Activated CD4-positive, alpha-beta memory T cell treated with anti-CD3 and anti-CD28 coated beads for 36 hours (primary cell): ENCODE measurements around the gene ABI3BP. TPM values are rescaled to one million over a fixed set of nuclear protein-coding genes. Genes with fewer than 3 reads are reported as not detected.
"Not testable (repeated sequence)": the region's sequence is repeated elsewhere in the genome, so short reads cannot be mapped to it uniquely, and the experiment has no call there.

Experiments used
- CTCF ChIA-PET: fragments of 350-600 bp; sonication (Branson Sonifier 250); formaldehyde crosslinking; loops from one replicate; lab custom pipeline; 2021; ENCODE audit warnings: antibody characterized with exemption, inconsistent platforms; lab: Charles Lee
- POLR2A ChIA-PET: fragments of 350-600 bp; sonication (Branson Sonifier 250); formaldehyde crosslinking; loops from one replicate; lab custom pipeline; 2021; ENCODE audit warnings: antibody characterized with exemption; lab: Charles Lee
- DNase-seq: peaks from one replicate; pipeline ENCODE4 v3.0.0-alpha.2; 2020
- H3K27ac Mint-ChIP-seq: one replicate; pipeline ENCODE4 v1.8.0; 2021; ENCODE audit warnings: mixed read lengths
- H3K27me3 Mint-ChIP-seq: one replicate; pipeline ENCODE4 v1.8.0; 2021; ENCODE audit warnings: mixed read lengths
- H3K36me3 Mint-ChIP-seq: one replicate; pipeline ENCODE4 v1.8.0; 2021; ENCODE audit warnings: mixed read lengths
- H3K4me1 Mint-ChIP-seq: one replicate; pipeline ENCODE4 v1.8.0; 2021; ENCODE audit warnings: low read depth, mixed read lengths
- H3K4me3 Mint-ChIP-seq: one replicate; pipeline ENCODE4 v1.8.0; 2021; ENCODE audit warnings: mild to moderate bottlenecking, mixed read lengths
- H3K9me3 Mint-ChIP-seq: one replicate; pipeline ENCODE4 v1.8.0; 2021; ENCODE audit warnings: mixed read lengths
- intact Hi-C: fragments of 100-400 bp; cut with micrococcal nuclease; formaldehyde crosslinking; loops from one replicate; pipeline ENCODE4 v1.15.1; 2023
- total RNA-seq, 2 experiments: library from RNA; stranded (reverse); gene quantifications; one replicate each; pipeline ENCODE4 v1.2.3, GENCODE V29; 2021

ABI3BP gene
- total RNA-seq = not detected

DNA sequence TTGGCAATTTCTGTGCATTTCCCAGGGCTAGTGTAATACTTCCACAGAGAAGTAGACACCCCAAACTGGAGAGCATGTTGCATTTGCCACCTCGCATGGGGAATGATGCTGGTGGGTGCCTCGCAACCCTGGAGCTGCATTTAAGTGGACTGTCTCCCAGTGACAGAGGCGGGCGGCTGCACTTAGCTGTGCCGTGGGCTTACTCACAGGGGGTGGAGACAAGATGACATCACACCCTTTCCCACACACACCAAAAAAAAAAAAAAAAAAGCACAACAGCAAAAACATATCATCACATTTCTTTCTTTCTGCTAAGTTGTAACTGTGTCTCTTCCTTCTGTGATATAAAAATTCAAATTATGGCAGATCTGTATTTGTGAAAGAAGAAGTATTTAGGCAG lies at the start of gene ABI3BP:
ABI3BP (minus strand) TSS at position 113 of the 400 bp plus-strand sequence; CDS start at position 76, 37 bp downstream.
- no peaks in the 10 kb centered on the region for H3K4me1 Mint-ChIP-seq
- no peaks in the 10 kb centered on the region for H3K9me3 Mint-ChIP-seq
- H3K4me3 Mint-ChIP-seq = no peak within 1 kb of the TSS
- H3K27me3 Mint-ChIP-seq = peaks cover 2% of the 10 kb centered on the region
- ChIA-PET CTCF (no interaction called here), POLR2A (no interaction called here)
- no peaks in the 10 kb centered on the region for H3K36me3 Mint-ChIP-seq
- intact Hi-C loops = no loop called here
- H3K27ac Mint-ChIP-seq = no peak within 1 kb of the TSS
- DNase-seq = peak; percentile 10

DNA sequence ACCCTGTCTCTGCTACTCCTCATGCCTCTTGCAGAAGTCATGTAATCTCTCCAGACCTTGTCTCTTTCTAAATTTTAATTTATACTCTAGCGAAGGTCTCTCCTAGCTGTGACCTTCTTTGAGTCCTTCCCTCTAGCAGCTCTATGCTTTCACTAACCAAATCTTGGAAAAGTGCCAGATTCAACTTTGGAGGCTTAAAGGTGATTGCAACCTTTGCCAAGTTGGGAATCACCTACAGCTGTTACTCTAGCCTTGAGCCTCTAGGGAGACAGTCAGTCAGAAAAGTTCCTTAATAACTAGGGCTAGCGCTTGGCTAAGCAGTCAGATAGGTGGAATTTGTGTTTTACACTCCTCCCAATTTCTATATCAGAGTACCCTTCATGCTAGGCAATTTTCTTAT lies 46.1 kb upstream of the ABI3BP start:
- intact Hi-C loops = no loop called here
- Mint-ChIP-seq H3K4me1 (no peaks in the 10 kb centered on the region), H3K36me3 (no peaks in the 10 kb centered on the region), H3K27ac (no peak overlapping the region), H3K9me3 (no peaks in the 10 kb centered on the region), H3K27me3 (peaks cover 4% of the 10 kb centered on the region), H3K4me3 (no peak overlapping the region)
- DNase-seq = no peak
- ChIA-PET CTCF (no interaction called here), POLR2A (no interaction called here)

GRCh38 chr3:101038880-101039279 lies 45.7 kb upstream of the ABI3BP start:
- ChIA-PET CTCF (no interaction called here), POLR2A (interaction anchor here (1.0 kb wide), 1 partner anchor 15 kb away, joined by 4 read pairs; no protein-coding TSS in a partner anchor)
- Mint-ChIP-seq H3K27me3 (peaks cover 6% of the 10 kb centered on the region), H3K4me3 (no peak overlapping the region), H3K36me3 (no peaks in the 10 kb centered on the region), H3K4me1 (no peaks in the 10 kb centered on the region), H3K9me3 (no peaks in the 10 kb centered on the region), H3K27ac (no peak overlapping the region)
- intact Hi-C loops = no loop called here
- no peak for DNase-seq

GRCh38 chr3:101038393-101038792 lies 45.2 kb upstream of the ABI3BP start:
- Mint-ChIP-seq H3K4me3 (no peak overlapping the region), H3K27me3 (peaks cover 6% of the 10 kb centered on the region), H3K4me1 (no peaks in the 10 kb centered on the region), H3K9me3 (no peaks in the 10 kb centered on the region), H3K27ac (no peak overlapping the region), H3K36me3 (no peaks in the 10 kb centered on the region)
- CTCF ChIA-PET = no interaction called here
- intact Hi-C loops = no loop called here
- POLR2A ChIA-PET = interaction anchor here (1.0 kb wide), 1 partner anchor 15 kb away, joined by 4 read pairs; no protein-coding TSS in a partner anchor
- DNase-seq = no peak

DNA sequence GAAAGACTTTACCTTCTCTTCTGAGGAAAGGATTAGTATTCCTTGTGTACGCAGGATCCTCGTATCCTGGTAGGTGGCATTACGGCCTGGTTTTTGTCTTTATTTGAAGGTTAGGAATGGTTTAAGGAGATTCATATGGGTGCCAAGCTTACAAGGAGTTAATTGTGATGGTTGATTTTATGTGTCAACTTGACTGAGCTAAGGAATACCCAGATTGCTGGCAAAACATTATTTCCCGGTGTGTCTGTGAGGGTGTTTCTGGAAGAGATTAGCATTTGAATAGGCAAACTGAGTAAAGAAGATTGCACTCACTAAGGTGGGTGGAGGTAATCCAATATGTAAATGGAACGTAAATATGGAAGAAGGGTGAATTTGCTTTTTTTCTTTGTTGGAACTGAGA lies 44.4 kb upstream of the ABI3BP start:
- DNase-seq = no peak
- Mint-ChIP-seq H3K4me3 (no peak overlapping the region), H3K4me1 (no peaks in the 10 kb centered on the region), H3K27ac (no peak overlapping the region), H3K36me3 (no peaks in the 10 kb centered on the region), H3K9me3 (no peaks in the 10 kb centered on the region), H3K27me3 (peaks cover 6% of the 10 kb centered on the region)
- POLR2A ChIA-PET = interaction anchor here (1.0 kb wide), 1 partner anchor 16 kb away, joined by 4 read pairs; no protein-coding TSS in a partner anchor
- CTCF ChIA-PET = no interaction called here
- intact Hi-C loops = no loop called here

GRCh38 chr3:101036676-101037075 lies 43.5 kb upstream of the ABI3BP start:
- ChIA-PET CTCF (no interaction called here), POLR2A (no interaction called here)
- Mint-ChIP-seq H3K36me3 (no peaks in the 10 kb centered on the region), H3K27ac (no peak overlapping the region), H3K4me3 (no peak overlapping the region), H3K27me3 (peaks cover 6% of the 10 kb centered on the region), H3K4me1 (no peaks in the 10 kb centered on the region), H3K9me3 (no peaks in the 10 kb centered on the region)
- no peak for DNase-seq
- intact Hi-C loops = no loop called here

DNA sequence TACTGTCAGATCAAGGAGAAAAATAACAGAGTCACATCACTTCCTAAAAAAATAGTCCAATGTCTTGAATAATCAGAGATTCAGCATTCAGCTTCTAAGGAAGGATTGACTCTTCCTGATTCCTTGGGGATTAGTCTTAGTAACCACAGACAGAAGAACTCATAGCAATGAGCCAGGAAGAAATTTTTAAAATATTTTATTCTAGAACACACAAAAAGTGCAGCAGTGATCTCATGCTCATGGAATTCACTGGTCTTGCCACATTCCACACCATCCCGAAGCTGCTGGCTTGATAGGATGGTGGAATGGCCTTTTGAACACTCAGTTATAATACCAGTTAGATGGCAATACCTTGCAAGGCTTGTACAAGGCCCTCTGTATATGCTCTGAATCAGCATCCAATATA lies 43.0 kb upstream of the ABI3BP start:
- intact Hi-C loops = no loop called here
- POLR2A ChIA-PET = no interaction called here
- no peaks in the 10 kb centered on the region for H3K4me1 Mint-ChIP-seq

GRCh38 chr3:101027286-101027685 lies 34.1 kb upstream of the ABI3BP start:
- POLR2A ChIA-PET = no interaction called here

More for the DNA sequence above, 43.0 kb upstream of the ABI3BP start:
- Mint-ChIP-seq H3K27ac (no peak overlapping the region), H3K36me3 (no peaks in the 10 kb centered on the region), H3K27me3 (peaks cover 6% of the 10 kb centered on the region), H3K4me3 (no peak overlapping the region), H3K9me3 (no peaks in the 10 kb centered on the region)
- CTCF ChIA-PET = no interaction called here
- no peak for DNase-seq

DNA sequence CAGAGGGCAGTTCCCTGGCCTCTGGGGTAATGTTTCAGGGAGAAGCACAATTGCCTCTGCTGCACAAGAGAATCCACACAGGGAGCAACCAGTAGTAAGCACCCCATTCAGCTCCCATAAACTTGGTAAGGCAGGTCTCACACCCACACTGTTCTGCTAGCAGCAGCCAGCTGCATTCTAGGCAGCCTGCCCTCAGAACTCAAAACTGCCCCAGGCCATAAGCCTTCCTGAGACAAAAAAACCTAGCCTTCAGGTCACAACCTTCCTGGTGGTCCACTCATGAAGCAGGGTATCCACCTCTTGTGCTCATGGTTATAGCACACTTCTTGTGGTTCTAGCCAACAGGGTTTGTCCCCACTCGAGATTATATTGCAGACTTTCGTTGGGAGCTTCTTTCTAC lies 33.7 kb upstream of the ABI3BP start:
- H3K4me1 Mint-ChIP-seq = no peaks in the 10 kb centered on the region
- peaks cover 24% of the 10 kb centered on the region for H3K9me3 Mint-ChIP-seq
- no peak overlapping the region for H3K27ac Mint-ChIP-seq
- ChIA-PET POLR2A (interaction anchor here (0.6 kb wide), 1 partner anchor 470 kb away, joined by 3 read pairs; no protein-coding TSS in a partner anchor), CTCF (no interaction called here)
- intact Hi-C loops = no loop called here
- no peaks in the 10 kb centered on the region for H3K36me3 Mint-ChIP-seq
- no peak overlapping the region for H3K4me3 Mint-ChIP-seq
- DNase-seq = no peak
- H3K27me3 Mint-ChIP-seq = peaks cover 6% of the 10 kb centered on the region

More at GRCh38 chr3:101027286-101027685, 34.1 kb upstream of the ABI3BP start:
- intact Hi-C loops = no loop called here
- Mint-ChIP-seq H3K36me3 (no peaks in the 10 kb centered on the region), H3K27me3 (peaks cover 6% of the 10 kb centered on the region), H3K4me1 (no peaks in the 10 kb centered on the region), H3K27ac (no peak overlapping the region), H3K9me3 (peaks cover 24% of the 10 kb centered on the region), H3K4me3 (no peak overlapping the region)
- DNase-seq = no peak
- CTCF ChIA-PET = no interaction called here

DNA sequence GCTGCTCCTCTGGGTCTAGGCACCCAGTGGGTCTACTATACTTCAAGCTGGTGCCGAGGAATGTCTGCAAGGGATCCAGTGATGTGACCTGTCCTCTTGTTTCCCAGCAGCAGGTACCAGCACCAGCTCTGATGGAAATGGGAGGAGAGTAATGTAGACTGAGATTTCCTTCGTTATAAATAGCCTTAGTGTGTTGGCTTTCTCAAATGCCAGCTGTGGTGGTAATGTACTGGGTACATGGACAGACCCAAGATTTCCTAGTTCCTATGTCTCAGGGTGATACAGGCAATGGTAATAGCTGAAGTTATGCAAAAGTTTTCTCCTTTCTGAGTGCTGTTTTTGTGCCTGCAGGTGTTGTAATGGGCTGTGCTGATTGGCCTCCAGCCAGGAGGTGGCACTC lies 33.0 kb upstream of the ABI3BP start:
- peaks cover 24% of the 10 kb centered on the region for H3K9me3 Mint-ChIP-seq
- H3K36me3 Mint-ChIP-seq = no peaks in the 10 kb centered on the region
- no peak overlapping the region for H3K4me3 Mint-ChIP-seq
- DNase-seq = no peak
- no peaks in the 10 kb centered on the region for H3K4me1 Mint-ChIP-seq
- H3K27ac Mint-ChIP-seq = no peak overlapping the region
- peaks cover 6% of the 10 kb centered on the region for H3K27me3 Mint-ChIP-seq
- ChIA-PET POLR2A (interaction anchor here (0.6 kb wide), 1 partner anchor 469 kb away, joined by 3 read pairs; no protein-coding TSS in a partner anchor), CTCF (no interaction called here)
- intact Hi-C loops = no loop called here

DNA sequence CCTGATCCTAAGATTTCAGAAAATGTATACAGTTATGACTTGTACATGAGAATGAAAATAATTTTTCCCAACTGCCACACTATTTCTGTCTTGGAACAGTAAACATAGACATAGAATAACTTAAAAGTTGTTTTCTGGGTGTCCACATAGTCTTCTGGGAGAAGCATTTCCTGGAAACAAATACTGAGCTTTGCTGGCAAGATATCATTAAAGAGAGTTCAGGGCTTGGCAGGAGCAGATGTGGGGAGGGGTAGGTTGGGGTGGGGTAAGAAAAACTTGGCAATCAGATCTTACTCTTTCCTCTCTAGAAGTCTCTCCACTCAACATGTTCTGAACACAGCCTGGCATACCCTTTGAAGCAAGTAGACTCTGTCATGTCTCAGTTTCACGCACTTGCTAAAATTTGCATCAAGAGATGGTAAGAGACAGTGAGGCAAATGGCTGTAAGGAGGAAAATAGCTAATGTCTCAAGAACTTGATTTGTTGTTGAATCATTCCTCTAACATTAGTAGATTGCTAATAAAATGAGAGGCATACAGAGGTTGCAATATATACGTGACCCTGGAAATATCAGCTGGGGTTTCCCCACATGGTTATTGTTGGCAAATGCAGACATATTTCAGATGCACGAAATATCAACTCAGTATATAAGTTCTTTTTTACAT lies 27.3 kb upstream of the ABI3BP start:
- H3K27me3 Mint-ChIP-seq = peaks cover 3% of the 10 kb centered on the region
- intact Hi-C loops = no loop called here
- no peak overlapping the region for H3K27ac Mint-ChIP-seq
- no peaks in the 10 kb centered on the region for H3K36me3 Mint-ChIP-seq
- peaks cover 7% of the 10 kb centered on the region for H3K9me3 Mint-ChIP-seq
- H3K4me1 Mint-ChIP-seq = no peaks in the 10 kb centered on the region
- ChIA-PET CTCF (no interaction called here), POLR2A (no interaction called here)
- H3K4me3 Mint-ChIP-seq = no peak overlapping the region
- DNase-seq = no peak

DNA sequence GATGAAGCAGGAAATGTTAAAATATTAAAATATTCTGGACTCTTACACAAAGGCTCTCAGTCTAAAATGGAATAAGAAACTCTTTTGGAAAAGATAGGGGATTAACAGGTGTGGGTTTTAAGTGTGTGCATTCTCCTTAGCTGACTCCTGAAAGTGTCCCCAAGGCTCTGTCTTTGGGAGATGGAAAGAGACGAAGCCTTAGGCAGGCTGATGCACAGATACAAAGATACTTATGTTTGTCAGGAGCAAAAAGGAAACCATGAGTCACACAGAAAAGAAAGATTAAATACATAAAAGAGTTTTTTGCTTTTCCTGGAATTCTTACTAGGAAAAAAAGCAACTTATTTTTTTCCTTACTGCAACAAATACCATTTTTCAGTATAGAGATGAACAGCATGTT lies 23.8 kb upstream of the ABI3BP start:
- Mint-ChIP-seq H3K27ac (no peak overlapping the region), H3K4me3 (no peak overlapping the region), H3K9me3 (peaks cover 3% of the 10 kb centered on the region), H3K4me1 (no peaks in the 10 kb centered on the region), H3K27me3 (no peaks in the 10 kb centered on the region), H3K36me3 (peaks cover under 1% of the 10 kb centered on the region)
- POLR2A ChIA-PET = no interaction called here
- intact Hi-C loops = no loop called here
- CTCF ChIA-PET = no interaction called here
- no peak for DNase-seq

DNA sequence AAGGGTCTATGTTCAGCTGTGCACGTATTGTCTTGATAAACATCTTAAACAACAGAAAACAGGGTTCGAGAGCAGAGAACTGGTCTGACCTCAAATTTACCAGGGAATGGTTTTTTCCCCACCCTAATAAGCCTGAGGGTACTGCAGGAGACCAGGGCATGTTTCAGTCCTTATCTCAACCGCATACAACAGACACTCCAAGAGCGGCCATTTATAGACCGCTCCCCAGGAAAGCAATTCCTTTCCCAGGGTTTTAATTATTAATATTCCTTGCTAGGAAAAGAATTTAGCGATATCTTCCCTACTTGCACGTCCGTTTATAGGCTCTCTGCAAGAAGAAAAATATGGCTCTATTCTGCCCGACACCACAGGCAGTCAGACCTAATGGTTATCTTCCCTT lies 19.1 kb upstream of the ABI3BP start:
- DNase-seq, H3K4me1 Mint-ChIP-seq, H3K27me3 Mint-ChIP-seq, CTCF ChIA-PET, H3K4me3 Mint-ChIP-seq, H3K36me3 Mint-ChIP-seq, intact Hi-C loops, POLR2A ChIA-PET, H3K27ac Mint-ChIP-seq: not testable (repeated sequence)
- peaks cover 13% of the 10 kb centered on the region for H3K9me3 Mint-ChIP-seq
